NCI-H187 (cell line): ENCODE results near the gene ARHGEF7.
A peak's percentile ranks its signal among the peaks of the same experiment; 100 is the strongest.

Source experiments
- DNase-seq, 2 experiments: peaks; one replicate each; lab custom pipeline; 2025; lab: John Stamatoyannopoulos, UW

The ARHGEF7 gene

GRCh38 chr13:111139873-111140561, 24.9 kb downstream of the ARHGEF7 start:
- peak in 1 of 2 experiments; percentile 17 for DNase-seq

- DNase-seq = no peak
These were observed 25.5 kb downstream of the ARHGEF7 start for GRCh38 chr13:111140562-111141105.

GRCh38 chr13:111142472-111142871, 27.4 kb downstream of the ARHGEF7 start:
- no peak for DNase-seq

GRCh38 chr13:111143865-111144540, 28.9 kb downstream of the ARHGEF7 start:
- no peak for DNase-seq

GRCh38 chr13:111145071-111145470, 30.0 kb downstream of the ARHGEF7 start:
- DNase-seq = no peak

- no peak for DNase-seq
These were observed 30.4 kb downstream of the ARHGEF7 start for GRCh38 chr13:111145506-111145905.

- DNase-seq = no peak
These were observed 37.7 kb downstream of the ARHGEF7 start for GRCh38 chr13:111152844-111153243.

- peak; percentile 63 to 88 for DNase-seq
These were observed 38.3 kb downstream of the ARHGEF7 start for GRCh38 chr13:111153279-111153976.

- no peak for DNase-seq
These were observed 38.8 kb downstream of the ARHGEF7 start for GRCh38 chr13:111153977-111154332.

GRCh38 chr13:111156421-111156820, 41.3 kb downstream of the ARHGEF7 start:
- no peak for DNase-seq

- DNase-seq = no peak
These were observed 43.2 kb downstream of the ARHGEF7 start for GRCh38 chr13:111158136-111158805.

- DNase-seq = no peak
These were observed 44.5 kb downstream of the ARHGEF7 start for GRCh38 chr13:111159362-111160320.

GRCh38 chr13:111160648-111161047, 45.5 kb downstream of the ARHGEF7 start:
- no peak for DNase-seq

GRCh38 chr13:111161601-111162600, 46.8 kb downstream of the ARHGEF7 start:
- no peak for DNase-seq

- DNase-seq = peak in 1 of 2 experiments; percentile 15
These were observed 50.3 kb downstream of the ARHGEF7 start for GRCh38 chr13:111165241-111166010.

GRCh38 chr13:111166882-111167675, 52.0 kb downstream of the ARHGEF7 start:
- no peak for DNase-seq

- DNase-seq = no peak
These were observed 53.0 kb downstream of the ARHGEF7 start for GRCh38 chr13:111168107-111168506.

GRCh38 chr13:111171112-111171511, 56.0 kb downstream of the ARHGEF7 start:
- no peak for DNase-seq
